HG02943 (cell line): ENCODE results near the gene EXOC3L4.

Experiments
- ATAC-seq: cut with Tn5 transposase; IDR thresholded peaks from one replicate; pipeline ENCODE4 v1.9.1; 2021; ENCODE audit warnings: mild to moderate bottlenecking, low read depth, moderate library complexity; ENCODE audit not compliant: unreplicated experiment

EXOC3L4 gene

DNA sequence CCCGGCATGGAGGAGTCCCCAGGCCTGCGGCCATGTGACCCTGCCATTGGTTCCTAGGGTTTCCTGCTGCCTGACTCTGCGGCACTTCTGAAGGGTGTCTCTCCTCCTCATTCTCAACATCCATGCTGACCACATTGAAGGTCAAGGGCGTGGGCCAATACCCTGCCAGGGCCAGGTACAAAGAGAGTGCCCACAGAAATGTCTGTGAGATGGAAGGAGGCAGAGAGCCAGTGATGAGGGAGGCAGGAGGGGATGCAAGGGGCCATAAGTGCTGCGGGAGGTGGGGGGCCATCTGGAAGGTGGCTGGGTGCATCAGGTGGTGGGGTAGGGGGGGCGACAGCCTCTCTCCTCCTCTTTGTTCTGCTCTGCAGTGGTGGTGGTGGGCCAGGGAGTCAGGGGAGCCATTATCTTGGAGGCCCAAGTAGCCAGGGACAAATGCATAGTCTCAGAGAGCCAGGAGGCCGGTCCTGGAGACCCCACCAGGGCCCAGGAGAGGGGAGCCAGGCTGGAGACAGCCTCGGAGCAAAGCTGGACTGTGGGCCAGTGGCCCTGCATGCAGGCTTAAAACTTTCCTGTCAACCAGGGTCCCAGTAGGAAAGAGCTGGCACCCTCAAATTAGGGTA lies 24.2 kb upstream of the EXOC3L4 start:
- no peak for ATAC-seq

DNA sequence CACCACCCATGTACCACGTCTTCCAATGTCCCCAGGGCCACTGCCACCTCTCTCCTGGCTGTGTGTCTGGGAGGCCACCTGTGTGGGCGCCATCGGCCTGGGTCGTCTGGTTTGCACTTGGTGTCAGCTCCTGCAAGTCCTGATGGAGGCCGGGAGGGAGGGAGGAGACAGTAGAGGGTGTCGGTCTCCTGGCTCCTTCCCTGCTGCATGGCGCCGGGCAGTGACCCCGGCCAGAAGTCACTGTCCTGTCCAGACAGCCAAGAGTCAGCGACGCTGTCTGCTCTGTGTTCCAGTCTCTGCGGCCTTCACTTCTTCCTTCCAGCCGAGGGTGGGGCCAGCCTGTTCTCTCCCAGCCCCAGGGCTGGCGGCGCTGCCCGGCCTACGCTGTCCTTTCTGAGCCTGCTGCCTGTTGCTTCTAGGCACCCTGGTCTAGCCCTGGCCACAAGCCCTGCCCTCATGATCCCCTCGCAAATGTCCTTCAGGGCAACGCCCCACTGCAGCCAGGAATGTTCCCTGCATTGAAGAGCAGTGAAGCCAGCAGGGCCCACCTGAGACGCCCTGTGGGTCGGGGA lies 23.5 kb upstream of the EXOC3L4 start:
- no peak for ATAC-seq

GRCh38 chr14:103071544-103072251 lies 22.8 kb upstream of the EXOC3L4 start:
- no peak for ATAC-seq

DNA sequence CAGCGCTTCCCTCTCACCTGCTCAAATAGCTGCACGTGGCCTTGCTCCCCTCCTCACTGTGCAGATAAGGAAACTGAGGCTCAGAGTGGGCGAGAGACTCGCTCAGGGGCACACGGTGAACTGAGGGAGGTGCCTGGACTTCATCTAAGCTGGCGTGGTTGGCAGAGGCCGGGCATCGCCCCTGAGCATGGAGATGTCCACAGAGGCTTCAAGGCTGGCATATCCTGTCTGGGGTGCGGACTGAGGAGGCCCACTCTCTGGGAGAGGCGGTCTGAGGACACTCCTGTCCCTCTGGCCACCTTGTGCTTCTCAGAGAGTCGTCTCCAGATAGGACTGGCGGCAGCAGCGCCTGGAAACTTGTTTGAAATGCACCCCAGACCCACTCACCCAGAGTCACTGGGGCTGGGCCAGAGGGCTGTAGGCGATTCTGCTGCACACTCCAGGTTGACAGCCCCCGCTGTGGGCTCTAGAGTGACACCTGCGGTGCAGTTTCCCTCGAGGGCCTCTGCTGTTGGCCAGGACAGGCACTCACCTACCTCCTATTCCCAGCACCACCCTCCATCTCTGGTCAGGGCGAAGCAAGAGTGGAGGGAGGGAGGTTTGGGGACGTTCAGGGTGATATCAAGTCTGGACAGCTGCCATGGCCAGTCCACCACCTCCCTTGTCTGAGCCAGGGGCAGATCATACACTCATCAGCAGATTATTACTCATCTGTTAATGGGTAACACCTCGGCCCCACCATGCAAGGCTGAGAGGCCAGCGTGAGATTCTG lies 21.7 kb upstream of the EXOC3L4 start:
- no peak for ATAC-seq

GRCh38 chr14:103073367-103073875 lies 21.1 kb upstream of the EXOC3L4 start:
- no peak for ATAC-seq

DNA sequence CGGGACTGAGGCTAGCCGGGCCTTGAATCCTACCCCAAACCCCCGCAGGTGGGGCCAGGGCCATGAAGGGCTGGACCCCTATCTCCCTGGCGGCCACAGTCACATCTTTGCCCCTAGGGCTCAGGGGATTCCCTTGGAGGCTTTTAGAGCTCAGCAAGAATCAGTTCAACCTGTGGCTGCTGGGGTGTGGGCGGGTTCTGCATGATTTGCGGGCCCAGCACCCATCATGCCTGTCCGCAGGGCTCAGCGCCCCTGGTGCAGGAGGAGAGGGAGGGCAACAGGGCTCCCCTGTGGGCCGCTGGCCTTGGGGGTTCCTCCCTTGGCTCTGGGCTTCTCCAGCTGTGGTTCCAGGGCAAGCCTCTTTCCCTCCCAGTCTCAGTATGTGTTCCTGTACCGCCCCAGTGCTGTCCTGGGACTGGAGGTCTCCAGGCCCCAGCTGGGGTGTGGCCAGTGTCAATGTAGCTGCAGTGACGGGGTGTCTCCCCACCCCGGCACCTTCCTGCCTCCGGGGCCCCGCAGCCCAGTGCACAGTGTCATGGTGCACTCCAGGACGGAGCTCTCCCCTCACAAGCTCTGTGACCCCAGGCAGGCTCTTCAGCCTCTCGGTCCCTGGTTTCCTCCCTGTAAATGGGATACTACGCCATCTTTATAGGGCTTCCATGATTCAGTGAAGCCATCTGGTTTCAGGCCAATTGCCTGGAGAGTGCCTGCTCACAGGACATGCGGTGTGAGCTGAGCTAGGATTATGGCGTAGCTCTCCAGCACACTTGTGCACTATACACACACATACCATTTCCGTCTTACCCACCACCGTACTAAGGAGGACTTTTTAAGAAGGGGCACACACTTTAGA lies 20.4 kb upstream of the EXOC3L4 start:
- no peak for ATAC-seq

GRCh38 chr14:103074729-103075367 lies 19.7 kb upstream of the EXOC3L4 start:
- no peak for ATAC-seq

DNA sequence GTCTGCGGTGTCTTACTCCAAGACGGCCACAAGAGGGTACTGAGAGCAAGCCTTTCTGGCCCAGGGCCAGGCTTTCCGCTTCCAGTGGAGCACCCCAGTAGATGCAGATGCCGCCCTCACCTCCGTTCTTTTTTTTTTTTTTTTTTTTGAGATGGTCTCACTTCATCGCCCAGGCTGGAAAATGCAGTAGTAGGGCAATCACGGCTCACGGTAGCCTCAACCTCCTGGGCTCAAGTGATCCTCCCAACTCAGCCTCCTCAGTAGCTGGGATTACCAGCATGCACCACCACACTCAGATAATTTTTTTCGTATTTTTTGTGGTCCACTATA lies 16.1 kb upstream of the EXOC3L4 start:
- no peak for ATAC-seq

GRCh38 chr14:103078860-103079587 lies 15.5 kb upstream of the EXOC3L4 start:
- no peak for ATAC-seq

- no peak for ATAC-seq
These were observed 12.6 kb upstream of the EXOC3L4 start for GRCh38 chr14:103081951-103082350.

- no peak for ATAC-seq
These were observed 10.3 kb upstream of the EXOC3L4 start, which contains the start of gene LBHD2 for GRCh38 chr14:103084021-103084919. LBHD2 (plus strand) TSS chr14:103084210; CDS start chr14:103086013, 1,803 bp downstream.

DNA sequence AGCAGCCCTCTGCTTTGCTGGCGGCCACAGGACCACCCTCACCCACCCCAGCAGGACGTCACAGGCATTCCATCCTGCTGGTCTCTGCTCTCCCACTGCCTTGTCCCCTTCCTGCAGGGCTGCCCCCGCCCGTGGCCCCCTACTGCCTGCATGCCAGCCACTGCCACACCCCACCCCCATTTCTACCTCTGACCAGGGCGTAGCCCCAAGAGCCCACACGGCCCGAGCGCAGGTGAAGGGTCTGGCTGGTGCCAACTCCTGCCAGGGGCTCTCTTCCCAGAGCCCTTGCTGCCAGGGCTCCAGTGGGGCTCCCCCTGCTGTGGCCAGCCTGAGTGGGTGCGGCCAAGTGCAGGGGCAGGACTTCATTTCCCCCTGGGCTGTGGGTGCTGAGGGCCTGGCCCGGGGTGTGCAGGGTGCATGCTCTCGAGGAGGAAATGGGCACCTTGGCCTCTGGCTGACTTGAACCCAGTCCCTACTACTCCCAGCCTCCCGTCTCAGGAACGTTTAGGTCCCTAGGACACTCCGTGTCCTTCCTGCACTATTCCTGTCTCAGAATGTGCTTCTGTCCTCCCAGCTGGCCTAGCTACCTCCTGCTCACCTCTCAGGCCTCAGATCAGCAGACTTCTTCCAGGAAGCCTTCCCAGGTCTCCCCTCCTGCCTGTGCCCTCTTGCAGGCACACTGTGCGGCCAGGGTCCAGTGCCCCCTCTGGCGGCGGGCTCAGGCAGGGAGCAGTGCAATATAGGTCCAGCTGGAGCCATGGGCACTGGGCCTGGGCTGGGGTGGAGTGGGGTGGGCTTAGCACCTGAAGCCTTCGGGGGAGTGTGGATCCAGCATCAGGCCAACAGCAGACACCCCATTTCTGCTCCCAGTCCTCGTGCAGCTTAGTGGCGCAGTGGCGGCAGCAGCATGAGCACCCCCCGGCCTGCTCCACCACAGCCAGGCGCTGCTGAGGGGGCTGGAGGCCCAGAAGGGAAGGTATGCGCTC lies 9.1 kb upstream of the EXOC3L4 start:
- no peak for ATAC-seq

- ATAC-seq, result no peak
These were observed 7.7 kb upstream of the EXOC3L4 start for GRCh38 chr14:103086771-103087342.

DNA sequence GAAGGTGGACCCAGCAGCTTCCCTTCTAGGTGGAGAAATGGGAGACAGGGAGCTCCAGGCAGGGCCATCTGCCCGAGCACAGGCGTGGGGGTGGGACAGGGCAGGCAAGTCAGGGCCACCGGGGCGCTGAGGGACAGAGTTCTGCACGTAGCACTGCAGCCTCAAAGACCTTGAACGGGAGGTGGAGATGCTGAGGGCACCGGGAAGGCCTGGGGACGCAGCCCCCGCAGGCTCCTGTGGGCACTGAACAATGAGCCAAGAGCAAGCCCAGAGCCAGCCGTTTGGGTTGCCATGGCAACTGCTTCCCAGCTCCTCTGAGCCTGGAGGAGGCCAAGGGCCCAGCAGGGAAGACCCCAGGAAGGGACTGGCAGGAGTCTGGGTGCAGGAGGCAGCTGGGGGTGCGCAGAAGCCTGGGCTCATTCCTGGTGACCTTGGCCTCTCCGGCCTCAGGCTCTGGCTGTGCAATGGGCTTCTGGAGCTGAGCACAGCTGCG lies 7.1 kb upstream of the EXOC3L4 start:
- ATAC-seq, result no peak

DNA sequence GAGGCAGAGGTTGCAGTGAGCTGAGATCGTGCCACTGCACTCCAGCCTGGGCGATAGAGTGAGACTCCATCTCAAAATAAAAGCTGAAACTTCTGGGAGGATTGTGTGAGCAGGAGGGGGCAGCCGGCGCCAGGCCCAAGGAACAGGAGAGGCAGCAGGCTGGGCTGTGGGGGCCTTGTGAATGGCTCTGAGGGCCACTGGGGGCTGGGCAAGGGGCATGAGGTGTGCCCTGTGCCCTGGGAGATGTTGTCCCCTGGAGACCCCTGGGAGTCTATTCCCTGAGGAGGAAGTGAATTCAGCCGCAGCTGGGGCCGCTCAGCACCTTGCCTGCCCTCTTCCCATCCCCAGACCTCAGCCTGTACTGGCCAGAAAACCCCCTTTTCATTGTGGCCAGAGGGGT lies 5.6 kb upstream of the EXOC3L4 start:
- ATAC-seq, result no peak
